Measurements from ENCODE around the gene CHRNG.
"Not testable (repeated sequence)": the region's sequence is repeated elsewhere in the genome, so short reads cannot be mapped to it uniquely, and the experiment has no call there.

Gene CHRNG

GRCh38 chr2:232543491-232543890 lies 4.0 kb downstream of the CHRNG start:
- no peak for DNase-seq (ENCODE audit: low read depth in 2 of 3, low spot score in 1 of 3)

- DNase-seq (ENCODE audit: low read depth in 2 of 3, low spot score in 1 of 3): no peak
These were observed 4.6 kb downstream of the CHRNG start for GRCh38 chr2:232543928-232544631.

- no peak for DNase-seq (ENCODE audit: low read depth in 2 of 3, low spot score in 1 of 3)
These were observed 5.2 kb downstream of the CHRNG start for GRCh38 chr2:232544674-232545073.

GRCh38 chr2:232545511-232546375 lies 6.3 kb downstream of the CHRNG start:
- no peak for DNase-seq (ENCODE audit: low read depth in 2 of 3, low spot score in 1 of 3)

- DNase-seq (ENCODE audit: low read depth in 2 of 3, low spot score in 1 of 3): no peak
These were observed 8.5 kb downstream of the CHRNG start for GRCh38 chr2:232547991-232548390.

GRCh38 chr2:232549655-232550353 lies 10.3 kb downstream of the CHRNG start:
- DNase-seq (ENCODE audit: low read depth in 2 of 3, low spot score in 1 of 3): no peak

GRCh38 chr2:232550354-232551249 lies 11.1 kb downstream of the CHRNG start, which contains the start of the genes EIF4E2 and TIGD1:
TSS of gene EIF4E2 (plus strand) at chr2:232550689. CDS start at chr2:232550725, 36 bp downstream.
TSS of gene TIGD1 (minus strand) at chr2:232550557. CDS start at chr2:232549882, 675 bp downstream.
- peak; percentile 88 to 90 (median 88) for DNase-seq (ENCODE audit: low read depth in 2 of 3, low spot score in 1 of 3)

GRCh38 chr2:232551250-232551638 lies 11.8 kb downstream of the CHRNG start:
- no peak for DNase-seq (ENCODE audit: low read depth in 2 of 3, low spot score in 1 of 3)

GRCh38 chr2:232551776-232552175 lies 12.3 kb downstream of the CHRNG start:
- DNase-seq (ENCODE audit: low read depth in 2 of 3, low spot score in 1 of 3): no peak

- no peak for DNase-seq (ENCODE audit: low read depth in 2 of 3, low spot score in 1 of 3)
These were observed 16.9 kb downstream of the CHRNG start for GRCh38 chr2:232556426-232556825.

GRCh38 chr2:232562515-232563151 lies 23.1 kb downstream of the CHRNG start:
- DNase-seq (ENCODE audit: low read depth in 2 of 3, low spot score in 1 of 3): no peak

GRCh38 chr2:232563580-232563979 lies 24.1 kb downstream of the CHRNG start:
- DNase-seq (ENCODE audit: low read depth in 2 of 3, low spot score in 1 of 3): no peak

GRCh38 chr2:232567721-232568120 lies 28.2 kb downstream of the CHRNG start:
- DNase-seq (ENCODE audit: low read depth in 2 of 3, low spot score in 1 of 3): no peak

GRCh38 chr2:232568161-232568560 lies 28.7 kb downstream of the CHRNG start:
- DNase-seq (ENCODE audit: low read depth in 2 of 3, low spot score in 1 of 3): no peak

GRCh38 chr2:232569541-232569940 lies 30.0 kb downstream of the CHRNG start:
- DNase-seq (ENCODE audit: low read depth in 2 of 3, low spot score in 1 of 3): no peak

GRCh38 chr2:232570481-232570880 lies 31.0 kb downstream of the CHRNG start:
- not testable (repeated sequence) for DNase-seq (ENCODE audit: low read depth in 2 of 3, low spot score in 1 of 3)

- no peak for DNase-seq (ENCODE audit: low read depth in 2 of 3, low spot score in 1 of 3)
These were observed 31.6 kb downstream of the CHRNG start for GRCh38 chr2:232571026-232571474.

- no peak for DNase-seq (ENCODE audit: low read depth in 2 of 3, low spot score in 1 of 3)
These were observed 33.5 kb downstream of the CHRNG start for GRCh38 chr2:232573042-232573441.

GRCh38 chr2:232573771-232574435 lies 34.4 kb downstream of the CHRNG start:
- no peak for DNase-seq (ENCODE audit: low read depth in 2 of 3, low spot score in 1 of 3)

Data from stimulated activated CD4-positive, alpha-beta T cell treated with anti-CD3 and anti-CD28 coated beads, Interleukin-12 subunit alpha, Interleukin-12 subunit beta, amount 100 ng/mL, for 48 hours (primary cell).